Stimulated activated CD8-positive, alpha-beta memory T cell treated with anti-CD3 and anti-CD28 coated beads, Interleukin-4, amount 100 ng/mL, for 24 hours (primary cell): ENCODE data around the gene TPO.
"Not testable (repeated sequence)": the region's sequence is repeated elsewhere in the genome, so short reads cannot be mapped to it uniquely, and the experiment has no call there.

Source experiments
- DNase-seq: peaks from one replicate; pipeline ENCODE4 v3.0.0-alpha.2; 2020; ENCODE audit warnings: low read depth

The TPO gene

DNA sequence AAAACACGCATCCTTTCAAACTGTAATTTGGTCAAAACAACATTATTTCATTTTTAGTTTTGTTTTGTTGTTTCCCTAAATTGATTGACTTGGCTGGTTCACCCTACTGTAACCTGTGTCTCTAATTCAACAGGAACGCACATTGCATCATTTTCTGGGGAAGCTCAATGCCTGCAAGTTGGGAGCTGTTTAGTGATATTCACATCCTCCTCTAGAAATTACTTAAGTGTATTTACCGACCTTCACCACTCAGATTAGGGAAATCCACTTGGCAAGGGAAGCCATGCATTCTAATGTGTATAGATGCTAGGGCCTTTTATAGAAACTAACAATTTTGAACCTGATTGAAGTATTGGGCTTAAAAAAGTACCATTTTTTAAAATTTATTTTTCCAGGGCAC is 7.3 kb upstream of the TPO start:
- DNase-seq, result no peak

DNA sequence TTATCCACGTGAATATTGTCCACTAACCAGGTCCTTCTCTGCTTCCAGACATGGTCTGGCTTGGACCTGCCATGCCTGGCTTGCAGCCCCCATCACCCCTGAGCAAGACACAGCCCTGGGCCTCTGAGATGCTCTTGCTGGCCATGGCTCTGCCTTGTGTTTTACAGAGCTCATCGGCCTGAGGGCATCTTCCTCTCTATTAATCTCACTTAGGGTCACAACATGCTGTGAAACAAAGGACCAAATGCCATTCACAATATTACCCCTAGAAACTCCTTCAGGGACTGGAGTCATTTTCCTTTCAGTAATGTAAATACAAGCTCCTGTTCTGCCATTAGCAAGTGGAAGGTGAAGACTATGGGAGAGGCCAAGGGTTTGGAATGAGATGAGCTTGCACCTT is 6.8 kb upstream of the TPO start:
- no peak for DNase-seq

DNA sequence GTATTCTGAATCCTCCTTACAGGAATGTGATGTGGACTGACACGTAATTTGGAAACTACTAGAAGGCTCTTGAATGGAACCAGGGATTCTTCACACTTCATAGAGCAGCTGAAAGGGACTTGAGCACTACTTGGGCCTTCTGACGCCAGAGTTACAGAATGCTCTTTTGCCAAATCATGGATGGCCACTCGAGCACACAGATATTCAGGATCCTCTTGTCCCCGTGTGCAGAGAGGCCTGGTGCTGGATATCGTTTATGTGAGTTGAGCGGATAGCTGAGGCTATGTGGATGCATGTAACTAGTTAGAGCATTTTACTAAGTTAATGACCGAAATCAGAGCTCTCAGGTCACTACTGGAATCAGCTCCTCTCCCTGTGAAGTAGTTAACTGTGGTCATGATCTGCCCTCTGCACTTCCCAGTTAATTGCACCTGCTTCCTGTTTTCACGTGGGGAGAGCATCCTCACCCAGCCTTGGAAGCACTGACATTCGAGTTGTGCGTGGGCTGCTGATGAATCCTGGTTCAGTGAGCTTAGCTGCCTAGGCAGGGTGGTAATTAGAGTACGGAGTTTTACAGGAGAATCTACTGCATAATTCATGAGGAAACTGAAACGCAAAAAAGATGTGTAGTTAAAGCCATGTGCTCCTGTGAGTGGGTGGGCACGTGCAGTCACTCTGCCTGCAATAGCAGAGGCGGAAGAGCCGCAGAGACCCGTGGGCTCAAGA is 5.2 kb upstream of the TPO start:
- DNase-seq, result no peak

DNA sequence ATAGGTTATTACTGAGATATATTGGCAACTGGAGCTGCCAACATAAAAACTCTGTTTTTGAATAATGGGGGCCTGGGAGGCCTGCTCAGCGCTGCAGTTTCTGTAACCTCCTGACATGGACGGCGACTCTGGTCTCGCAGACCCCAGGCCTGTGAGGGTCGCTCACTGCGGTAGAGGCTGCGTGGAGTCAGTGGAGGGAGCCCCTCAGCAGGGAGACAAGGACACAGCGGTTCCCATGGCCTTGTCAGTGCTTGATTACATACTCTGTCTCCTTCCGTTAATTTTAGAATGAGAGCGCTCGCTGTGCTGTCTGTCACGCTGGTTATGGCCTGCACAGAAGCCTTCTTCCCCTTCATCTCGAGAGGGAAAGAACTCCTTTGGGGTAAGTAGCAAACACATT is 858 bp downstream of the TPO start:
- DNase-seq, result no peak

DNA sequence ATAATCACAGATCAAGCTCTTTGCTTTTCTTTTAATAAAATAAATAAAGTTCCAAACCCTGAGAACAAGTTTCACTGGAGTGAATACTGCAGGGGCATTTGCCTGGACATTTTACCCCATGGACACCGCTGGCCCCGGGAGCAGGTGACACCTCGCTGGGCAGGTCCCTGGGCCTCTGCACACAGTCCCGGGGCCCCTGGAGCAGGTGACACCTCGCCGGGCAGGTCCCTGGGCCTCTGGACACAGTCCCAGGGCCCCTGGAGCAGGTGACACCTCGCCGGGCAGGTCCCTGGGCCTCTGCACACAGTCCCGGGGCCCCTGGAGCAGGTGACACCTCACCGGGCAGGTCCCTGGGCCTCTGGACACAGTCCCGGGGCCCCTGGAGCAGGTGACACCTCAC is 1.6 kb downstream of the TPO start:
- DNase-seq, result not testable (repeated sequence)

DNA sequence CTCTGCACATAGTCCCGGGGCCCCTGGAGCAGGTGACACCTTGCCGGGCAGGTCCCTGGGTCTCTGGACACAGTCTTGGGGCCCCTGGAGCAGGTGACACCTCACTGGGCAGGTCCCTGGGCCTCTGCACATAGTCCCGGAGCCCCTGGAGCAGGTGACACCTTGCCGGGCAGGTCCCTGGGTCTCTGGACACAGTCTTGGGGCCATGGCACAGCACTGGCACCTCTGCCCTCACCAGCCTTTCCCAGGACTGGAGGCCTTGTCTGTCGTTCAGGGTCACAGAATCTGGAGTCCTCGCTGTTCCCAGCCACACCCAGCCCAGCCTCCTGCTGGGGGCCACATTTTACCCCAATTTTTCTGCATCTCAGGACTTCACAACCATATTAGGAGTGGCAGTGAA is 2.2 kb downstream of the TPO start:
- DNase-seq, result no peak

DNA sequence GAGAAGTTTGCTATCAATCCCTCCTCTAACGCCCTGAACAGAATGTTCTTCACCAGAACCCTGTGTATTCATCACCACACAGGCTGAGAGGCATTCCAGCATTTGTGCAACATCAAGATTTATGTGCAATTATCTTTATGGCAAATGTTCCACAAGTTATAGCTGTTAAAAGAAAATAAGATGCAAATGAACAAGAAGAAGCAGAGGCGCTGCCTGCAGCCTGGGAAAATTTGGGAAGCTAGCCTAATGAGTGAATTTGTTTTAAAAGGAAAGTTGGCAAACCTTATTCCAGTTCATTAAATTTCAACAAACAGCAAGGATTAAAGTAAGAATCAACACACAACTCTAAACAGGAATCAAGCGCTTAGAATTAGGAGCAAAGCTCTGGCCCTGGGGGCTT is 5.3 kb downstream of the TPO start:
- no peak for DNase-seq

DNA sequence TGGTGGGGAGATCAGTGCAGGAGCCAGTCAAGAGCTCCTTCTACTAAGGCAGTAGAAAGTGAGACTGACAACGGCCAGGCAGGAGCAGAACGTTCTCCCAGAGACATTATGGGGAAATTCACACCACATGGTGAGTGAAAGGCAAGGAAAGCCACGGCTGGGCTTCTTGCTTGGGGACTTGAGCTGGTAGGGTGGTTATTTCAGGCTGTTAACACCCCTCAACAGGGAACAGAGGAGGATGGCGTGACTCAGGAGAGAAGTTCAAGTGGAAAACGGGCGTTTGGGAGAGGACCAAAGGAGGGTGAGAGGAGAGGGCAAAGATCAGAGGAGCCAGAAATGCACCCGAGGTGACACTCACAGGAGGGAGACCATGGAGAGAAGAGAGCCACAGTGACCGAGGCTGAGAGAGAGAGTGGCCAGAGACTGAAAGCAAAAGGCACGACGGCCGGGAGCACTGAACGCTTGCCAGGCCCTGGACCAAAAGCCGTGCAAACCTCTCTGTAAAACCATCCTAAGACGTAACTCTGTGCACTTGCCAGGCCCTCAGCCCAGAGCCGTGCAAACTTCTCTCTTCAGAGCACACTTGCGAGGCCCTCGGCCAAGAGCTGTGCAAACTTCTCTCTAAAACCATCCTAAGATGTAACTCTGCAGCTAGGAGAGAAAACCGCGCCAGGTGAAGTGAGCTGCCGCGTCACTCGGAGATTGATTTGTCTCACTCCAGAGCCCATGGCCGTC is 7.7 kb downstream of the TPO start:
- no peak for DNase-seq

DNA sequence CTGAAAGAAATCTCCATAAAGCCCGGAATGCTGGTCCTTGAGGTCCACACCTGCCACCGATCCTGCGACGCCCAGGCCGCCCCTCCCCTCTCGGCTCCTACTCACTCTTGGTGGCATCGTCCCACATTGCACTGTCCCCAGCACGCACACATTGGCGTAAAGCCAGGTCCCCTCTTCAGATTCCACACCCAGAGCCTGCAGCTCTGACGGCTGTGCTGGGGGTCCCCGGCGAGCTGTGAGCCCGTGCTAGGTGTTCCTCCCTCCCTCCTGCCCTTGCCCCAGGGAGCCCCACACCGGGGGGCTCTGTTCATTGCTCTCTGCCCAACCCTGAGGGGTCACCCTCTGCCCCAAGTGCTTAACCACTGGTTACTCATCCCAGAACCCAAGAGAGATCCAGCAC is 8.5 kb downstream of the TPO start:
- no peak for DNase-seq

DNA sequence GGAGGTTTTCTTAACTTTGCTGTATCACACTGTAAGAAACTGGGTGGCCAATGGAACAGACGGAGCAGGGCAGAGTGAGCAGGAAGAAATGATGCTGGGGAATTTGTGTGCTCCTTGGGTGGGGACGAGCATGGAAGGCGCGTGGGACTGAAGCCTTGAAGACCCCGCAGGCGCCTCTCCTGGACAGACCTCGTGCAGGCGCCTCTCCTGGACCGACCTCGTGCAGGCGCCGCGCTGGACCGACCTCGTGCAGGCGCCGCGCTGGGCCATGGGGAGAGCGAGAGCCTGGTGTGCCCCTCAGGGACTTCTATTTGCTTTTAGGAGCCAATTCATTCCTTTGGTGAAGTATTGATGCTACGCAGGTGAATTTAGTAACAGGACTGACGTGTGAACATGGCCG is 8.9 kb downstream of the TPO start:
- no peak for DNase-seq

DNA sequence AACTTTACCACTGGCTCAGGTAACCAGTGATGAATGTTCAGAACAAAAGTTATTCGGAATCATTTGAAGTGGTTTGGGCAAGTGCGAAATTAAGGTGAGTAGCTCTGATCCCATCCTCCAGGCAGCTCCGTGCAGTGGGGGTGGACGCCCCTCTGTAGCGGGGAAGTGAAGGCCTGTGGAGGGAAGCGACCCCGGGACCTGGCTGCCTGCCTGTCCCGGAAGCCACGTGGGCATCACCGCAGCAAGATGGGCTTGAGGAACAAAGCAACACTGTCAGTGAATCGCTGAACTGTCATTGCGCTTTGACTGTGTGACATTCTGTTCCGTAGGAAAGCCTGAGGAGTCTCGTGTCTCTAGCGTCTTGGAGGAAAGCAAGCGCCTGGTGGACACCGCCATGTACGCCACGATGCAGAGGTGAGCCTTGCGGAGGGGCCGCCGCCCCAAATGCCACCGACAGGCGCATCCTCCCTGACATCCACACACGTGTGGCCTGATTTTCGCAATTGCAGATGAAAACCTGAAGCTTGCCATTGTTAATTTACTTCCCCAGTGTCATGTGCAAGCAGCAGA is 9.5 kb downstream of the TPO start:
- DNase-seq, result no peak

DNA sequence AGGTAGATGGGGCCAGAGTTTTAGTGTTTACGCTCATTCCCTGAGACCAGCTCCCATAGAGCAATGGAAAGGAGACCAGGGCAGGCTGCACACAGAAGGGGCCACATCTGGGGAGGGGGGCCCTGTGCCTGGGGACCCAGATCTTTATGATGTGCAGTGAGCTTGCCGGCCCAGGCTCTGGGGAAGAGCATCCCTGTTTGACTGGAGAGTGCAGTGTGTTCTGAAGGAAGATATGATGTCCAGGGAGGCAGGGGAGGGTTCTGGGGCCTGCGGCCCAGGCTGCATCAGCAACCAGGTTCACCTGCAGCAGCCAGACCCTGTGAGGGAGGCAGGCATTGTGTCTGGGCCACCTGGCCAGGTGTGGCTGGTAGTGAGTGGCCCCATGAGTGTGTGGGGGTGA is 13.8 kb downstream of the TPO start:
- no peak for DNase-seq

DNA sequence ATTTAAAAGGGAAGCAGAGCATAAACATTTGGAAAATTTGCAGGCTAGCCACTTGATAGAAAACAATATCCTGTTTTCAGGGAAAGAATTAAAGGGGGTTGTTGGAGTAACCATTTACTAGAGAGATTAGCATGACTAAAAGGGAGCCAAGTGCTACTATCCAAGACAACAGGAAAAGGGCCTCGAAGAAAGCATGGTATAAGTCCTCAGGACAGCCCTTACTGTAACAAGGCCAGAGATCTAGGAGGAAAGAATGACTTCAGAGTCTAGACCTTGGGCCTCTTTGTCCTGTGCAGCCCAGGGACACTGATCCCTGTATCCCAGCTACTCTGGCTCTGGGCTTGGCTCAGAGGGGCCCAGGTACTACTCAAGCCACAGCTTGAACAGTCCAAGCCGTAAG is 16.6 kb downstream of the TPO start:
- no peak for DNase-seq

DNA sequence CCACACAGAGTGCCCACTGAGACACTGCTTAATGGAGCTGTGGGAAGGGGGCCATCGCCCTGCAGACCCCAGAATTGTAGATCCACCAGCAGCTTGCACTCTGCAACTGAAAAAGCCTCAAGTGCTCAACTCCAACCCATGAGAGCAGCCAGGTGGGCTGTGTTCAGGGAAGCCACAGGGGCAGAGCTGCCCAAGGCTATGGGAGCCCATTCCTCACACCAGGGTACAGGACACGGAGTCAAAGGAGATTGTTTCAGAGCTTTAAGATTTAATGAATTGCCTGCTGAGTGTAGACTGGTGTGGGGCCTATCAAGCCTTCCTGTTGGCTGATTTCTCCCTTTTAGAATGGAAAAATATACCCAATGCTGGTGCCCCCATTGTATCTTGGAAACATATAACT is 17.2 kb downstream of the TPO start:
- no peak for DNase-seq

DNA sequence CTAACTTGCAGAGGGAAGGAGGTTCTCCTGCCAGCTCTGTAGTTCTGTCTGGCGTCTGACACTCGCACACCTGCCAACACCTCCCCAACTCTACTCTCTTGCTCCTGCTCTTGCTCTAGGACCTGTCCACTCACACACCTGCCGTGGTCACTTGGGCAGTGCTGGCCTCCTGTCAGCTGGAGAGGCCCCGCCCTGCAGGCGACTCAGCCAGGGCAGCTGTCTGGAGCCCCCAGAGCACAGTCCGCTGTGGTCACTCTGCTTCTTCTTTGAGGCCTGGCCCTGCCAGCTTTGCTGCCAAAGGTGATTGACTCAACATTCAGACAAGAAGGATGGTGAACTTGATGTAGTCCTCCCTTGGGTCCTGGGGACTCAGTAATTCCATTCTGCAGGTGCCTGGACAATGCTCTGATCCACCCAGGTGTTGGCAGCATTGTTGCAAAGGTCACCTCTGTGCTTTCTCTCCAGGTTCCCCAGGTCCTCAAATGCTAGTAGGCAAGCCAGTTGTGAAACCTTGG is 18.7 kb downstream of the TPO start:
- no peak for DNase-seq

DNA sequence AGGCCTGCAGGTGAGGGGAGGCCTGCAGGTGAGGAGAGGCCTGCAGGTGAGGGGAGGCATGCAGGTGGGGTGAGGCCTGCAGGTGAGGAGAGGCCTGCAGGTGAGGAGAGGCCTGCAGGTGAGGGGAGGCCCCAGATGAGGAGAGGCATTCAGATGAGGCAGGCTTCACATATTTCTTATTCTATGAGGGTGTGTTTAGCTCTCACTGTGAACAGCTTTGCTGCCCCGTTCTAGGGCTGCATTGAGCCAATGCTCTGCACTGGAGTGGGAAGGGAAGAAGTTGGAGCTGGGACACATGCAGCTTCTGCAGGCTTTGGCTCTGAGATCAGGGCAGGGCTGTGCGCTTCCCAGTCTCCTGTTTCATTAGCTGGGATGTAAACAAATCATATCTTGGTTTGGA is 19.5 kb downstream of the TPO start:
- DNase-seq, result no peak

DNA sequence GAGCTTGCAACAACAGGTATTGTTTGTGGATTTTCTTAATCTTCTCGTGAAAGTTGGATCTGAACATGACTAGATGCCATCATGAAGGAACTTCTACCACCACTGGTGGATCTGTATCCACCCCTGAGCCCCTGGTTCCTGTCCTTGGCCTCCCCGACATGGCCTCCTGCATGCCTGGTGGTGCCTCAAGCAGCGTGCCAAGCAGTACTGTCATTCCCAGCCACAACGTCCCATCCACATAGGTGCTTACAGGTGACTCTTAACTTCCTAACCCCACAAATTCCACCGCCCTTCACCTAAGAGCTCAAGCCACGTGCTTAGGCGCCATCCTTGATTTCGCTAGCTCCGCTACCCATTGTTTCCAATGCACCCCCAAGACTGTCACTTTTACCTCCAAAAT is 23.1 kb downstream of the TPO start:
- DNase-seq, result no peak

DNA sequence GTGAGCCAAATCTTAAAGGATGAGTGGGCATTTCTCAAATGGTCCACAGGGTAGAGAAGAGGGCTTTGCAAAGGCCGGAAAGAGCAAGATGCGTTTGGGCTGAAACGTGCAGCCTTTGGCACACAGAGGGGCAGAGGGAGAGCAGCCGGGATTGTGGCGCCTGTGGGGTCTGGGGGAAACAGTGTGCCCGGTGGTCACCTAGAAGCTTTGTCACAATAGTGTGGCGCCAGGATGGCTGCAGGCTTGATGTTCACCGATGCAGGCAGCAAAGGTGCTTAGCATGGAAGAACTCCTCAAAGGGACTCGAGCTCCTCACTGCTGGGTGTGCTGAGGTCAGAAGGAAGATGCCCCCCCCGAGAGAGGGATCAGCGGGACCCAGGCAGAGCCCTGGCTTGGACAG is 23.8 kb downstream of the TPO start:
- DNase-seq, result no peak

DNA sequence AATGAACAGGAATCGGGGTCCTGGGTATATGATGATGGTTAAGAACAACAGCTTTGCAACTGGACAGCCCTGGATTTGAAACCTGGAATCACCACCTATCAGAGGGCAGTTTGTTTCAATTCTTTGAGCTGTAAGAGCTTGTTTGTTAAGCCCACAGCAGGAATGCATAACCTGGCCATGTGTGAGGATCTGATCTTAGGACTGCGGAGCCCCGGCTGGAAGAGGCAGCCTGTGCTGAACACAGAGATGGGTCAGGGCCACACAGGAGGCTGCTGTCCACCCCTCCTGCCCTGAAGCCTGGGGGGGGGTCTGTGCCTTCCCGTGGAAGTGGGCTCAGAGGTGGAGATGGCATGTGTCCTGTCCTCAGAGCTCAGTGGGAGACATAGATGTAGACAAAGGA is 24.3 kb downstream of the TPO start:
- DNase-seq, result no peak

DNA sequence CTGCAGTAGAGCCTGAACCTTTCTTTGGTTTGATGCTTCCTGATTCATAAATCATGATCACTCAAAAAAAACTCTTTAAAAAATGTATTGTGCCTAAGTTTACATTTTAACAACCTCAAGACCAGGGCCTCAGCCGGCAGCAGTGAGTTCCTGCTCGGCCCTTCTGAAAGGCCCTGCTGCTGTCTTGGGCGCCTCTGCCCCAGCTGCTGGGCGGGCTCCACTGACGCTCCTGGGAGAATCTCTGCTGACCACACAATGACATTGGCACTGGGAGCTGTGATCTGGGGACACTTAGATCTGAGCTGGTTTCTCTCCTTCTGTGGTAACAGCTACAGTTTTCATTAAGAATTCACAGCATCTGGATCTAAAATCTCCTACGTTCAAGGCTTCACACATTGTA is 25.7 kb downstream of the TPO start:
- DNase-seq, result no peak

DNA sequence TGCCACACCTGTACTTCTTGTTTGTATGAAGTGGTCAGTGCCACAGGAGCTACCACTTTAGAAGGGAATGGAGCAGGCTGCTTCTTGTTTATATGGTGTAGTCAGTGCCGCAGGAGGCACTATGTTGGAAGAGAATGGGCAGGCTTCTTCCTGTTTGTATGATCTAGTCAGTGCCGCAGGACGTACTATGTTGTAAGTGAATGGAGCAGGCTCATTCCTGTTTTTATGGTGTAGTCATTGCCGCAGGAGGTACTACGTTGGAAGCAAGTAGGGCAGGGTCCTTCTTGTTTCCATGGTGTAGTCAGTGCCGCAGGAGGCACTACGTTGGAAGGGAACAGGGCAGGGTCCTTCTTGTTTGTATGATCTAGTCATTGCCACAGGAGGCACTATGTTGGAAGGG is 27.3 kb downstream of the TPO start:
- no peak for DNase-seq

DNA sequence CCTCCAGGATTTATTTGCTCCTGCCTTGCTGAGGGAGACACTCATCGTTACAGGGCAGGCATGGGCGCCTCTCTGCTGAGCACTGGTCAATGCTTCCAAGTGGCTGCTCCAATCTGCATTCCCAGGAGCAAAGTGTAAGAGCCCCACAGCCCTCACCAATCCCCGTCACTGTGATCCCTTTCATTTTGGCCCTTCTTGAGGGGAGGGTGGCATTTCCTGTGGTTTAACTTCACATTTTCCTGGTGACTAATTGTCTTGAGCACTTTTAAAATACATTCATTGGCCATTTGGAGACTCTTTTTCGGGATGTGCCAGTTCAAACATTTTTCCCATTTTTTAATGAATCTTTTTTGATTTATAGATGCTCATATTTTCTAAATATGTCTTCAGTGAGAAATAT is 33.0 kb downstream of the TPO start:
- no peak for DNase-seq

DNA sequence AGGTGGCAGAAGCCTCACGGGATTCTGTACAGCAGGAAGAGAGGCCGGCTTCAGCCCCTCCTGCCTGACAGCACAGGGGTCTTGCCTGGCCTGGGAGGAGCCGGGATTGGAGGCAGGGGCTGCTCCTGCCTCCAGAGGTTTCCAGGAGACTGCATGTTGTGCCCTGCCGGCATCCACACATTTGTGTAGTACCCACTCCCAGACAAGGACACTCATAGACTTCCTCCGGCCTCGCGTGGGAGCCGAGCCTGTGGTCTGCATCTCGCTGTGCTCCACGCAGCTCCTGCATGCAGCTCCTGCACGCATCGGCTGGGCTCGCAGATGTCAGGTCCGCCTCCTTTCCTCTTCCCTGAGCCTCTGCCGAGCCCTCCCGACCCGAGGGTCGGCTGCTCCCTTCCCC is 34.7 kb downstream of the TPO start:
- no peak for DNase-seq

DNA sequence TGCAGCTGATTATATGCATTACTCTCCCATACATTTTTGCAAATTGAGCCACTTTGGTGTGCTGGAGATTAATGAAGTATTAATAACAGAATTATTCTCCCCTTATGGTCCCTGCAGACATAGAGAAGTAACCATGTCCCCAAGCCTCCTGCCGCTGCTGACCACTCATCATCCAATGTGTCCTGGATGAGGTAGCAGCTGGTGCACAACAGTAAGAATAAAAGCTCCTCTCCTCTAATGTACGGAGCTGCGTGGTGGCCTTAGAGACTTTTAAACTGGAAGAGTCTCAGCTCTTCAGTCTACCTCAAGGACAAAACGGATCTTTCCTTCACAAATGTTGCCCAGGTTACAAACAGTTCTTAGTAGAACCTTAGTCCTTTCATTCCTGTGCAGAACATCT is 37.7 kb downstream of the TPO start:
- DNase-seq, result no peak
